ENCODE measurements around the gene LCLAT1.

DNA sequence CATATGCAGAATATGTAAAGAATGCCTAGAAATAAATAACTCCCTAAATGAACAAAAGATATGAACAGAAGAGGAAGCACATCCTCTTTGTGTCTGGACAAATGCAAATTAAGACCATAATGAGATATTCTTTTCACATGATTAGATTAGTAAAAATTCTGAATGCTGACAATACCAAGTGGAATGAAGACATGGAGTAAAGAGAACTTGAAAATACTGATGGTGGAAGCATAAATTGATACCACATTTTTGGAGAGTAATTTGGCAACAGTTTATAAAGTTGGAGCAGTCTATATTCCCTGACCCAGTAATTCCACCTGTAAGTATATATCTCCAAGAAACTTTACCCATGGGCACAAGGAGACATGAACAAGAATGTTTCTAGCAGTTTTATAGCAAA lies 230.2 kb downstream of the LCLAT1 start:
- TF ChIP-seq TAF1 (conservative IDR thresholded peaks at IDR 0.05) (no peak), JUND (IDR thresholded peaks at IDR 0.05) (no peak), RAD21 (IDR thresholded peaks at IDR 0.05) (no peak), CTCF (IDR thresholded peaks at IDR 0.05; ENCODE audit: low read depth, low read length, missing input control) (no peak), EGR1 (IDR thresholded peaks at IDR 0.05; ENCODE audit: low read depth in 2 of 2) (no peak), NR2F2 (IDR thresholded peaks at IDR 0.05) (no peak), HNF4A (conservative IDR thresholded peaks at IDR 0.05) (no peak), ATF3 (IDR thresholded peaks at IDR 0.05) (no peak), YY1 (IDR thresholded peaks at IDR 0.05) (no peak), HNF4G (IDR thresholded peaks at IDR 0.05) (no peak)
- TF ChIP-seq, protein P1, sequence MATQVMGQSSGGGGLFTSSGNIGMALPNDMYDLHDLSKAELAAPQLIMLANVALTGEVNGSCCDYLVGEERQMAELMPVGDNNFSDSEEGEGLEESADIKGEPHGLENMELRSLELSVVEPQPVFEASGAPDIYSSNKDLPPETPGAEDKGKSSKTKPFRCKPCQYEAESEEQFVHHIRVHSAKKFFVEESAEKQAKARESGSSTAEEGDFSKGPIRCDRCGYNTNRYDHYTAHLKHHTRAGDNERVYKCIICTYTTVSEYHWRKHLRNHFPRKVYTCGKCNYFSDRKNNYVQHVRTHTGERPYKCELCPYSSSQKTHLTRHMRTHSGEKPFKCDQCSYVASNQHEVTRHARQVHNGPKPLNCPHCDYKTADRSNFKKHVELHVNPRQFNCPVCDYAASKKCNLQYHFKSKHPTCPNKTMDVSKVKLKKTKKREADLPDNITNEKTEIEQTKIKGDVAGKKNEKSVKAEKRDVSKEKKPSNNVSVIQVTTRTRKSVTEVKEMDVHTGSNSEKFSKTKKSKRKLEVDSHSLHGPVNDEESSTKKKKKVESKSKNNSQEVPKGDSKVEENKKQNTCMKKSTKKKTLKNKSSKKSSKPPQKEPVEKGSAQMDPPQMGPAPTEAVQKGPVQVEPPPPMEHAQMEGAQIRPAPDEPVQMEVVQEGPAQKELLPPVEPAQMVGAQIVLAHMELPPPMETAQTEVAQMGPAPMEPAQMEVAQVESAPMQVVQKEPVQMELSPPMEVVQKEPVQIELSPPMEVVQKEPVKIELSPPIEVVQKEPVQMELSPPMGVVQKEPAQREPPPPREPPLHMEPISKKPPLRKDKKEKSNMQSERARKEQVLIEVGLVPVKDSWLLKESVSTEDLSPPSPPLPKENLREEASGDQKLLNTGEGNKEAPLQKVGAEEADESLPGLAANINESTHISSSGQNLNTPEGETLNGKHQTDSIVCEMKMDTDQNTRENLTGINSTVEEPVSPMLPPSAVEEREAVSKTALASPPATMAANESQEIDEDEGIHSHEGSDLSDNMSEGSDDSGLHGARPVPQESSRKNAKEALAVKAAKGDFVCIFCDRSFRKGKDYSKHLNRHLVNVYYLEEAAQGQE (IDR thresholded peaks at IDR 0.05), result no peak
- TF ChIP-seq, protein P2, sequence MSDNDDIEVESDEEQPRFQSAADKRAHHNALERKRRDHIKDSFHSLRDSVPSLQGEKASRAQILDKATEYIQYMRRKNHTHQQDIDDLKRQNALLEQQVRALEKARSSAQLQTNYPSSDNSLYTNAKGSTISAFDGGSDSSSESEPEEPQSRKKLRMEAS (IDR thresholded peaks at IDR 0.05), result no peak
